ENCODE results near the gene ZFHX3. TPM values are rescaled to one million over a fixed set of nuclear protein-coding genes. Genes with fewer than 3 reads are reported as not detected.

The ZFHX3 gene
- total RNA-seq, 1 experiment from 2014 or later = 1.5 TPM

GRCh38 chr16:72948238-72948829 is 99.6 kb downstream of the ZFHX3 start:
- H3K23ac ChIP-seq (ENCODE audit: insufficient read length, low read depth, low read length) = no peak overlapping the region
- no peak overlapping the region for H3K56ac ChIP-seq (ENCODE audit: insufficient read length, low read depth, low read length)
- H3K27ac ChIP-seq (ENCODE audit: insufficient read length, low read depth, low read length) = no peak overlapping the region
- no peak overlapping the region for H2BK12ac ChIP-seq (ENCODE audit: insufficient read length, low read depth, low read length)
- Mint-ChIP-seq H3K27me3 (ENCODE audit: low read depth) (peaks cover 5% of the 10 kb centered on the region), H3K4me3 (no peak overlapping the region), H3K4me1 (peaks cover 24 to 30% of the 10 kb centered on the region in 2 experiments), H3K9me3 (peaks cover 0 to 2% of the 10 kb centered on the region in 2 experiments; a peak in 2 of 5 replicates), H3K27ac (no peak overlapping the region; a peak in 1 of 7 replicates), H3K36me3 (ENCODE audit: insufficient read depth in 1 of 3, low read depth in 3 of 3) (peaks cover 0 to 4% (median 2%) of the 10 kb centered on the region in 3 experiments; a peak in 4 of 7 replicates)
- H3K18ac ChIP-seq (ENCODE audit: insufficient read length, low read depth, low read length) = no peak overlapping the region
- H4K5ac ChIP-seq (ENCODE audit: insufficient read length, low read depth, low read length) = no peak overlapping the region
- H3K4me2 ChIP-seq (ENCODE audit: insufficient read depth, insufficient read length, low read length) = no peak overlapping the region
- H3K27me3 ChIP-seq (ENCODE audit: insufficient read depth, low read length) = no peaks in the 10 kb centered on the region
- H2BK15ac ChIP-seq (ENCODE audit: low read depth, low read length) = no peak overlapping the region
- TF ChIP-seq, protein P1, sequence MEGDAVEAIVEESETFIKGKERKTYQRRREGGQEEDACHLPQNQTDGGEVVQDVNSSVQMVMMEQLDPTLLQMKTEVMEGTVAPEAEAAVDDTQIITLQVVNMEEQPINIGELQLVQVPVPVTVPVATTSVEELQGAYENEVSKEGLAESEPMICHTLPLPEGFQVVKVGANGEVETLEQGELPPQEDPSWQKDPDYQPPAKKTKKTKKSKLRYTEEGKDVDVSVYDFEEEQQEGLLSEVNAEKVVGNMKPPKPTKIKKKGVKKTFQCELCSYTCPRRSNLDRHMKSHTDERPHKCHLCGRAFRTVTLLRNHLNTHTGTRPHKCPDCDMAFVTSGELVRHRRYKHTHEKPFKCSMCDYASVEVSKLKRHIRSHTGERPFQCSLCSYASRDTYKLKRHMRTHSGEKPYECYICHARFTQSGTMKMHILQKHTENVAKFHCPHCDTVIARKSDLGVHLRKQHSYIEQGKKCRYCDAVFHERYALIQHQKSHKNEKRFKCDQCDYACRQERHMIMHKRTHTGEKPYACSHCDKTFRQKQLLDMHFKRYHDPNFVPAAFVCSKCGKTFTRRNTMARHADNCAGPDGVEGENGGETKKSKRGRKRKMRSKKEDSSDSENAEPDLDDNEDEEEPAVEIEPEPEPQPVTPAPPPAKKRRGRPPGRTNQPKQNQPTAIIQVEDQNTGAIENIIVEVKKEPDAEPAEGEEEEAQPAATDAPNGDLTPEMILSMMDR (conservative IDR thresholded peaks at IDR 0.05) = no peak
- no peak overlapping the region for H3T11ph ChIP-seq (ENCODE audit: low read length)
- H2AFZ ChIP-seq (ENCODE audit: low read length) = no peak overlapping the region
- no peak overlapping the region for H2AK5ac ChIP-seq (ENCODE audit: insufficient read length, low read length)
- H3K4ac ChIP-seq (ENCODE audit: low read depth, low read length) = no peak overlapping the region
- H3K14ac ChIP-seq (ENCODE audit: insufficient read depth, low read length) = no peak overlapping the region
- no peaks in the 10 kb centered on the region for H3K79me2 ChIP-seq (ENCODE audit: insufficient read depth, low read length)
- H3K79me1 ChIP-seq (ENCODE audit: insufficient read depth, low read depth, low read length, poor library complexity, severe bottlenecking) = no peaks in the 10 kb centered on the region
- H3K4me1 ChIP-seq (ENCODE audit: insufficient read depth, low read length) = no peaks in the 10 kb centered on the region
- no peak overlapping the region for H2BK120ac ChIP-seq (ENCODE audit: low read depth, low read length, poor library complexity, severe bottlenecking)
- no peak overlapping the region for H4K8ac ChIP-seq (replicated peaks; ENCODE audit: insufficient read length, low read depth, low read length)
- no peaks in the 10 kb centered on the region for H3K9me3 ChIP-seq (ENCODE audit: control insufficient read depth, low read depth, low read length)
- H4K91ac ChIP-seq (ENCODE audit: insufficient read length, low read depth, low read length) = no peak overlapping the region
- no peak overlapping the region for H3K9ac ChIP-seq (ENCODE audit: extremely low read depth, insufficient read length, low read length)
- no peaks in the 10 kb centered on the region for H3K23me2 ChIP-seq (ENCODE audit: insufficient read length, low read depth, low read length, poor library complexity, severe bottlenecking)
- no CpG with 5 or more reads among the region's 17 CpGs for WGBS (ENCODE audit: extremely low coverage, insufficient read length, low lambda C conversion rate)
- no peaks in the 10 kb centered on the region for H4K20me1 ChIP-seq (ENCODE audit: control insufficient read depth, insufficient read depth, insufficient read length)
- no peak for DNase-seq
- no peak overlapping the region for H2BK5ac ChIP-seq (ENCODE audit: insufficient read length, low read length)
- H2BK20ac ChIP-seq (ENCODE audit: low read depth, low read length, poor library complexity, severe bottlenecking) = no peak overlapping the region

Measured in H9 (cell line).